Measurements from ENCODE around the gene CLSTN2. TPM values are rescaled to one million over a fixed set of nuclear protein-coding genes. Genes with fewer than 3 reads are reported as not detected.

CLSTN2 gene
- total RNA-seq, 2 experiments from 2014 or later = 0.08 TPM; not detected in 1

GRCh38 chr3:139934613-139935015, 371 bp upstream of the CLSTN2 start:
- Mint-ChIP-seq H3K9me3 (no peaks in the 10 kb centered on the region), H3K4me3 (no peak overlapping the region), H3K27me3 (peaks cover 60% of the 10 kb centered on the region), H3K36me3 (no peaks in the 10 kb centered on the region), H3K27ac (no peak overlapping the region), H3K4me1 (peaks cover 6% of the 10 kb centered on the region)
- no peak for DNase-seq

GRCh38 chr3:139935866-139936817, 1.2 kb downstream of the CLSTN2 start:
- Mint-ChIP-seq H3K4me3 (no peak overlapping the region), H3K27ac (no peak overlapping the region)

GRCh38 chr3:139937674-139938279, 2.8 kb downstream of the CLSTN2 start:
- no peak overlapping the region for H3K4me3 Mint-ChIP-seq
- peaks cover 6% of the 10 kb centered on the region for H3K4me1 Mint-ChIP-seq
- H3K27me3 Mint-ChIP-seq = peaks cover 74% of the 10 kb centered on the region
- DNase-seq = no peak
- no peaks in the 10 kb centered on the region for H3K9me3 Mint-ChIP-seq
- H3K36me3 Mint-ChIP-seq = no peaks in the 10 kb centered on the region
- no peak overlapping the region for H3K27ac Mint-ChIP-seq

More at GRCh38 chr3:139935866-139936817, 1.2 kb downstream of the CLSTN2 start:
- no peak for DNase-seq
- no peaks in the 10 kb centered on the region for H3K9me3 Mint-ChIP-seq
- H3K36me3 Mint-ChIP-seq = no peaks in the 10 kb centered on the region
- H3K4me1 Mint-ChIP-seq = peaks cover 6% of the 10 kb centered on the region
- H3K27me3 Mint-ChIP-seq = peaks cover 72% of the 10 kb centered on the region

GRCh38 chr3:139939681-139940190, 4.8 kb downstream of the CLSTN2 start:
- Mint-ChIP-seq H3K36me3 (no peaks in the 10 kb centered on the region), H3K27me3 (peaks cover 61% of the 10 kb centered on the region), H3K4me3 (no peak overlapping the region), H3K27ac (no peak overlapping the region), H3K9me3 (no peaks in the 10 kb centered on the region), H3K4me1 (peaks cover 6% of the 10 kb centered on the region)
- no peak for DNase-seq

- Mint-ChIP-seq H3K4me3 (no peak overlapping the region), H3K36me3 (no peaks in the 10 kb centered on the region), H3K4me1 (peaks cover 6% of the 10 kb centered on the region), H3K9me3 (no peaks in the 10 kb centered on the region), H3K27me3 (peaks cover 58% of the 10 kb centered on the region), H3K27ac (no peak overlapping the region)
- no peak for DNase-seq
Measured at GRCh38 chr3:139940622-139941021, 5.6 kb downstream of the CLSTN2 start.

- Mint-ChIP-seq H3K4me3 (no peak overlapping the region), H3K9me3 (no peaks in the 10 kb centered on the region), H3K4me1 (no peaks in the 10 kb centered on the region), H3K27me3 (peaks cover 49% of the 10 kb centered on the region), H3K36me3 (no peaks in the 10 kb centered on the region), H3K27ac (no peak overlapping the region)
- no peak for DNase-seq
Measured at GRCh38 chr3:139941580-139941979, 6.6 kb downstream of the CLSTN2 start.

GRCh38 chr3:139944256-139944910, 9.4 kb downstream of the CLSTN2 start:
- no peak overlapping the region for H3K27ac Mint-ChIP-seq
- H3K4me3 Mint-ChIP-seq = no peak overlapping the region
- peaks cover 6% of the 10 kb centered on the region for H3K4me1 Mint-ChIP-seq
- peaks cover 35% of the 10 kb centered on the region for H3K27me3 Mint-ChIP-seq
- no peak for DNase-seq
- no peaks in the 10 kb centered on the region for H3K36me3 Mint-ChIP-seq
- no peaks in the 10 kb centered on the region for H3K9me3 Mint-ChIP-seq

GRCh38 chr3:139945386-139945785, 10.4 kb downstream of the CLSTN2 start:
- no peak for DNase-seq
- no peak overlapping the region for H3K27ac Mint-ChIP-seq
- peaks cover 30% of the 10 kb centered on the region for H3K27me3 Mint-ChIP-seq
- H3K36me3 Mint-ChIP-seq = no peaks in the 10 kb centered on the region
- H3K4me3 Mint-ChIP-seq = no peak overlapping the region
- no peaks in the 10 kb centered on the region for H3K9me3 Mint-ChIP-seq
- peaks cover 6% of the 10 kb centered on the region for H3K4me1 Mint-ChIP-seq

- Mint-ChIP-seq H3K9me3 (no peaks in the 10 kb centered on the region), H3K36me3 (no peaks in the 10 kb centered on the region), H3K27ac (no peak overlapping the region), H3K27me3 (peaks cover 28% of the 10 kb centered on the region), H3K4me1 (peaks cover 6% of the 10 kb centered on the region), H3K4me3 (no peak overlapping the region)
- no peak for DNase-seq
Measured at GRCh38 chr3:139945942-139946341, 11.0 kb downstream of the CLSTN2 start.

GRCh38 chr3:139948467-139948866, 13.5 kb downstream of the CLSTN2 start:
- no peak overlapping the region for H3K27ac Mint-ChIP-seq
- no peaks in the 10 kb centered on the region for H3K36me3 Mint-ChIP-seq
- peaks cover 12% of the 10 kb centered on the region for H3K27me3 Mint-ChIP-seq
- peak overlapping the region; percentile 18 for H3K4me3 Mint-ChIP-seq
- no peaks in the 10 kb centered on the region for H3K9me3 Mint-ChIP-seq
- DNase-seq = no peak
- H3K4me1 Mint-ChIP-seq = peaks cover 6% of the 10 kb centered on the region

- H3K4me1 Mint-ChIP-seq = peaks cover 6% of the 10 kb centered on the region
- H3K36me3 Mint-ChIP-seq = no peaks in the 10 kb centered on the region
- DNase-seq = no peak
- peak overlapping the region; percentile 18 for H3K4me3 Mint-ChIP-seq
- peaks cover 12% of the 10 kb centered on the region for H3K27me3 Mint-ChIP-seq
- H3K27ac Mint-ChIP-seq = no peak overlapping the region
- no peaks in the 10 kb centered on the region for H3K9me3 Mint-ChIP-seq
Measured at GRCh38 chr3:139948898-139949297, 13.9 kb downstream of the CLSTN2 start.

GRCh38 chr3:139953131-139953910, 18.3 kb downstream of the CLSTN2 start:
- no peak overlapping the region for H3K27ac Mint-ChIP-seq

GRCh38 chr3:139954146-139954860, 19.3 kb downstream of the CLSTN2 start:
- Mint-ChIP-seq H3K27me3 (peaks cover 4% of the 10 kb centered on the region), H3K27ac (no peak overlapping the region), H3K4me1 (no peaks in the 10 kb centered on the region), H3K36me3 (no peaks in the 10 kb centered on the region), H3K4me3 (no peak overlapping the region), H3K9me3 (no peaks in the 10 kb centered on the region)
- no peak for DNase-seq

More at GRCh38 chr3:139953131-139953910, 18.3 kb downstream of the CLSTN2 start:
- no peaks in the 10 kb centered on the region for H3K36me3 Mint-ChIP-seq
- peaks cover 7% of the 10 kb centered on the region for H3K27me3 Mint-ChIP-seq
- peaks cover 6% of the 10 kb centered on the region for H3K4me1 Mint-ChIP-seq
- H3K4me3 Mint-ChIP-seq = no peak overlapping the region
- H3K9me3 Mint-ChIP-seq = no peaks in the 10 kb centered on the region
- DNase-seq = no peak

- Mint-ChIP-seq H3K4me3 (no peak overlapping the region), H3K4me1 (no peaks in the 10 kb centered on the region), H3K27me3 (peaks cover 8% of the 10 kb centered on the region), H3K36me3 (no peaks in the 10 kb centered on the region), H3K27ac (no peak overlapping the region), H3K9me3 (no peaks in the 10 kb centered on the region)
- no peak for DNase-seq
Measured at GRCh38 chr3:139957844-139958243, 22.9 kb downstream of the CLSTN2 start.

All from activated naive CD8-positive, alpha-beta T cell treated with anti-CD3 and anti-CD28 coated beads for 36 hours (primary cell).